ENCODE data around the gene PSMB3.

DNA sequence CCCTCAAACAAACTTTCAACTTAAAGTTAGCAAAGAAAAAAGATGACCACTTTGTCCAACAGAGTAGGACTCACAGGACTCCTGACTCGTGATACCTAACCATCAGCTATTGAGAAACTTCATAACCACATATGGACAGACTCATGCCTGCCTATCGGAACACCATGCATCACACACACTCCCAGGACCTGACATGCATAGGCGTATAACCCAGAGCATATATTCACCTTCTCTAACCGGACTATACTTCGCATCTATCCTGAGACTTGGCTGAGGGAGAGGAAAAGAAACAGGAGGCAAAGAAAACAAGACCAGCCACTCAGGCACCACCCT is 44.6 kb downstream of the PSMB3 start:
- TF ChIP-seq POLR2A (IDR thresholded peaks at IDR 0.05; ENCODE audit: low read length) = no peak
- TF ChIP-seq GATA1 (IDR thresholded peaks at IDR 0.05; ENCODE audit: low read depth, low read length) = no peak
